Astrocyte (in vitro differentiated cells and primary cell): ENCODE data around the gene TBX18.

Experiments
- CTCF ChIP-seq: IDR thresholded peaks from 2 replicates; pipeline ENCODE4 v1.5.1; 2011; ENCODE audit warnings: low read depth, mild to moderate bottlenecking, inconsistent platforms, low read length, moderate library complexity; ENCODE audit not compliant: insufficient read depth
- EZH2 ChIP-seq: IDR thresholded peaks from 2 replicates; pipeline ENCODE4 v1.6.1; 2012; ENCODE audit warnings: mild to moderate bottlenecking, low read length, inconsistent platforms; ENCODE audit not compliant: insufficient read depth

GRCh38 chr6:84767526-84768201 lies 3.3 kb upstream of the TBX18 start:
- no peak for TF ChIP-seq CTCF
- TF ChIP-seq EZH2, result no peak
